Stimulated activated CD4-positive, alpha-beta T cell treated with anti-CD3 and anti-CD28 coated beads, Interleukin-2, amount 100 ng/mL, for 48 hours (primary cell): ENCODE results near the gene FBXO28.

Source experiments
- DNase-seq, 2 donors: peaks; one replicate each; pipeline ENCODE4 v3.0.0-alpha.2; 2020

The FBXO28 gene

GRCh38 chr1:224096773-224097172 is 17.1 kb upstream of the FBXO28 start:
- no peak for DNase-seq

DNA sequence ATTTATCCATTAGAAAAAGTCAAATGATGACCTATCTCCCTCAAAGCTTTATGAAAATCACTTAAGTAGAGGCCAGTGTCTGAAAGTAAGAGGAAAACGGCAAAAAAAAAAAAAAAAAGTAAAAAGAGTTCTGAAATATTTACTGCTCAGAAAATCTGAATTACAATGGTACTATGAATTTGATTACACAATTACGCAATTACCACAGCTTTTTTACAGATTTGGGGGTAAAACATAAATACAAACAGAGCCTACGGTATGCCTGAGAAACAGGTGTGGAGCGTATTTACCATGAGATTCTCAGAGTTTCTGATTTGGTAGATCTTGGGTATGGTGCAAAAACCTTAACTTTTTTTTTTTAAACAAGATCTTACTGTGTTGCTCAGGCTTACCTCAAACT is 15.9 kb upstream of the FBXO28 start:
- no peak for DNase-seq

GRCh38 chr1:224106568-224107281 is 7.2 kb upstream of the FBXO28 start:
- DNase-seq, result no peak

DNA sequence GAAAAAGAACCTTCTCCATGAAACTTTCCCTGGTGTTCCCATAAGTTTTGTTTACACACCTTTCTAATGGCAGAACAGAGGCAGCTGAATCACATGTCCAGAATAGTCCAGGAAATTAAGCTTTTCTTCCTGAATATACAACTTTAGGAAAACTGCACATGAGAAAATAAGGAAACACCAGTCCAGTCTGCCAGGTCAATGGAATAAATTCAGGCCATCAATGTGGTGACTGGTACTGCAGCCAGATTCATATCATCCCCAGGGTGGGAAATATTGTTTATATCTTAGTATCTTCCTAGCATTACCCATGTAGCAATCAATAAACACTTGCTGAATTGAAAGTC is 6.7 kb upstream of the FBXO28 start:
- DNase-seq, result no peak

- no peak for DNase-seq
Measured at GRCh38 chr1:224108991-224109390, 4.9 kb upstream of the FBXO28 start.

DNA sequence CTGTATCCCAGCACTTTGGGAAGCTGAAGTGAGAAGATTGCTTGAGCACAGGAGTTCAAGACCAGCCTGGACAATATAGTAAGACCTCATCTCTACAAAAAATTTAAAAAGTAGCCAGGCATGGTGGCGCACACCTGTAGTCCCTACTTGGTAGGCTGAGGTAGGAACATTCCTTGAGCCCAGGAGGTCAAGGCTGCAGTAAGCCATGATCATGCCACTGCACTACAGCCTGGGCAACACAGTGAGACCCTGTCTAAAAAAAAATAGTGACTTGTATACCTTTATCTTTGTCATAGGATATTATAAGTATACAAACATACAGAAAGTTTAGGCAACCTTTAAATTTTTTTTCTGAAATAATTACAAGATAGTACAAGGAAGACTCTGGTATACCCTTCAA is 3.9 kb upstream of the FBXO28 start:
- DNase-seq, result no peak

- DNase-seq, result no peak
Measured at GRCh38 chr1:224113005-224113404, 906 bp upstream of the FBXO28 start.

DNA sequence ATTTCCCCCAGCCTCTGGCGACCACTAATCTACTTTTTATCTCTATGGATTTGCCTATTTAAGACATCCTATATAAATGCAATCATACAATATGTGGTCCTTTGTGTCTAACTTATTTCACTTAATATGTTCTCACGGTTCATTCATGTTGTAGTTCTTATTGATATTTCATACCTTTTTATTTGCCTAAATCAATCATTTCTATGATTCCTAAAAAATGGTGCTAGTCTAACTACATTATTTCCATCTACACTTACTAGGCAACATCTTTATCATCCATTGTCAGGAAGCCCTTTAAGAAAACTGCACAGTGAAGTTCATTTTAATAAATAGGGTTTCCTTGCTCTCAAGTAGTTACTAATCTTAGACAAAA is 380 bp upstream of the FBXO28 start:
- no peak for DNase-seq

- DNase-seq, result no peak
Measured at GRCh38 chr1:224114787-224115175, 870 bp downstream of the FBXO28 start.

- no peak for DNase-seq
Measured at GRCh38 chr1:224116131-224116530, 2.2 kb downstream of the FBXO28 start.

GRCh38 chr1:224118688-224119087 is 4.8 kb downstream of the FBXO28 start:
- no peak for DNase-seq

DNA sequence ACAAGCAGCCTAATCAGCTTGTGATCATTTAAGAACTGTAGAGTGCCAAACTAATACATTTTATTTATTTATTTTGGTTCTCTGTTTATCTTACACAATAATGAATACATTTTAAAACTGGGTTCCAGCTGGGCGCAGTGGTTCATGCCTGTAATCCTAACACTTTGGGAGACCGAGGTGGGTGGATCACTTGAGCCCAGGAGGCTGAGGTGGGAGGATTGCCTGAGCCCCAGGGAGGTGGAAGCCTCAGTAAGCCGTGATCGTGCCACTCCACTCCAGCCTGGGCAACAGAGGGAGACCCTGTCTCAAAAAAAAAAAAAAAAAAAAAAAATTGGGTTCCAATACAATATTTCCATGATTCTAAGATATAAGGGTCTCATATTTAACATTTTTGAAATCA is 9.2 kb downstream of the FBXO28 start:
- DNase-seq, result no peak

DNA sequence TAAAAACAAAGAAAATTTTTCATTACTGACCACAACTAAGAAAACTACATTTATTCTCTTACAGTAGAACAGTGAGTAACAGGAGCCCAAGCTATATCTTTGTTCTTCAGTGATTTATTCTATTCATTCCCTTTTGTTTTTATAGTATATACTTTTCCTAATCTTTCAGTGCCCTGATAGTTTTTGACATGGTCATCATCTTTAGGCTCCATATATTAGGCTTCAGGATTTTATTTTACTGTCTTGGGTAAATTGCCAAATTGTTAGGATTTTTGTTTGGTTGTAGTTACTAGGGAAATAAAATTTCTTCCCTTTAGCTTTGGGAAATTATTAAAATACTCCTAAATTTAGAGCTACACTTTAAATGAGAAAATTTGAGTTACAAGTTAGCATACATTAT is 10.3 kb downstream of the FBXO28 start:
- no peak for DNase-seq

DNA sequence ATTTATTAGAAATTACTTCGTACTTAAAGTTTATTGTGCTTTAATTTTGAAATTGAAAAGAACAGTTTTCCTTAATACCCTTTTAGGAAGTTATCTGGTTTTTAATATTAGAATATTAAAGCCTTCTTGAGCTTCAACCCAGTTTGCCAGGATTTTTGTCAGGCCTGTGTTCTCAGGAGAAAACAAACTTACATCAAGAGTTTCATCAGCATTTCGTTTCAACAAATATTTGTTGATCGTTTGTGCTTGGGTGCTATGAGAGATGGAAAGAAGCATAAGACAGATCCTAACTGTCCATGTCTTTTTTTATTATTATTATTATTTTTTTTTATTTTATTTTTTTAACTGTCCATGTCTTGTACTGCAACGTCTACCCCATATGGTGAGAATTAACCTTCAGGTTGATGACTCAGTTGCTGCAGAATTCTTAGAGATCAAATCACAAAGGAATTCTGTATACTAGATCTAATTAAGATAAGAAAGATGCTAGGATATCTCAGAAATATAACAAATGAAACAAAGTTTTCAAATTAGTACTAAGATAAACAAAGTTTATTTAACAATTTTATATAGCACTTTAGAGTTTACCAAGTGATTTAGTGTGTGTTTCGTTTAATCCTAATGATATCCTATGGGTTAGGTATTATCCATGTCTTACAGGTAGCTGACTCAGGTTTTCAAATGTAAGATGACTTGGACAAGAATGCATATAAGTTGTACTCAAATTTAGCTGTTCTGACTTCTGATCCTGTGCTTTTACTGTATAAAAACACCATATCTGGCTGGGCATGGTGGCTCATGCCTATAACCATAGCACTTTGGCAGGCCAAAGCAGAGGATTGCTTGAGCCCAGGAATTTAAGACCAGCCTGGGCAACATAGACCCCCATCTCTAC is 14.3 kb downstream of the FBXO28 start:
- DNase-seq, result no peak

DNA sequence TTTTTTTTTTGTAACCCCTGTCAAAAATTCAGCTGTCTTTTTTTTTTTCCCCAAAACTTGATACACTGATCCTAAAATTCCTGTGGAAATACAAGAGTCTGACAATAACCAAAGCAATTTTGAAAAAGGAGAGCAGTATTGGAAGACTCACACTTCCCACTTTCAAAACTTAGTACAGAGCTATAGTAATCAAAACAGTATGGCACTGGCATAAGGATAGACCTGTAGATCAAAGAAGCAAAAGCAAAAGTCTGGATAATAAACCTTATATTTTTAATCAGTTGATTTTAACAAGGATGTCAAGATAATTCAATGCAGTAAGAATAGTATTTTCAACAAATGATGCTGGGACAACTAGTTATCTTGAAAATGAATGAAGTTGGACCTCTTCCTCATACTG is 17.3 kb downstream of the FBXO28 start:
- no peak for DNase-seq

GRCh38 chr1:224132901-224133300 is 19.0 kb downstream of the FBXO28 start:
- DNase-seq, result no peak

DNA sequence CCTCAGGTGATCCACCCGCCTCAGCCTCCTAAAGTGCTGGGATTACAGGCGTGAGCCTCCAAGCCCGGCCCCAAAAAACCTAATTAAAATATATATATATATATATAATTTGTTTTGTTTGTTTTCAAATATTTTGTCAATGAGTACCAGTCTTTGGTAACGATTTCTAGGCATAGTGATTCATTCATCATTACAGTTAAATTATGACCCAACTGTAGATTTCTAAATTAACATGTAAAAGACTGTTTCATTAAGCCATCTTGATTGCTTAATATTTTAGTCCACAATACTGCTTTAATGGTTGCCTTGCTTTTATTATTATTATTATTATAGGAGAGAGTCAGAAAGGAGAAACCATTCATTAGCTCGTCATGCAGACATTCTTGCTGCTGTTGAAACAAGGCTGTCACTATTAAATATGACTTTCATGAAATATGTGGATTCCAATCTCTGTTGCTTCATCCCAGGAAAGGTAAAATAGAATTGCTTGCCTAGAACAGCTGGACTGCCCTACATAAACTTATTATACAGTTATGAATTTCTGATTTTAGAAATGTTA is 19.9 kb downstream of the FBXO28 start:
- no peak for DNase-seq

- DNase-seq, result no peak
Measured at GRCh38 chr1:224137518-224137917, 23.6 kb downstream of the FBXO28 start.

GRCh38 chr1:224138198-224138597 is 24.3 kb downstream of the FBXO28 start:
- DNase-seq, result no peak

GRCh38 chr1:224141693-224142092 is 27.8 kb downstream of the FBXO28 start:
- no peak for DNase-seq

DNA sequence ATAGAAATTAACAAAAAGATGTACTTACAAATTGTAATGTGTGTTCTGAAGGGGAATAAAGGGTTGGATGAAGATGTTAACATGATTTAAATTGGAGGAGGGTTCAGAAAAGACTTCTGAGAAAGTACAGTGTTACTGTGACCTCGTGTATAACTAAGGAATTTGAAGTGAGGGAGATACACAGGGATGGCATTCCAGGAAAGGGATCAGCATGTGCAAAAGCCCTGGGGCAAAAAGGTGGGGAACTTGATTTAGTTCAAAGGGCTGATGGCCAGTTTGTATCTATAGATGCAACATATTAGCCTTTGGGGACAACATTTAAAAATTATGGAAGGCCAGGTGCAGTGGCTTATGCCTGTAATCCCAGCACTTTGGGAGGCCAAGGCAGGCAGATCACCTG is 35.8 kb downstream of the FBXO28 start:
- DNase-seq, result no peak

GRCh38 chr1:224151117-224151516 is 37.2 kb downstream of the FBXO28 start:
- no peak for DNase-seq

DNA sequence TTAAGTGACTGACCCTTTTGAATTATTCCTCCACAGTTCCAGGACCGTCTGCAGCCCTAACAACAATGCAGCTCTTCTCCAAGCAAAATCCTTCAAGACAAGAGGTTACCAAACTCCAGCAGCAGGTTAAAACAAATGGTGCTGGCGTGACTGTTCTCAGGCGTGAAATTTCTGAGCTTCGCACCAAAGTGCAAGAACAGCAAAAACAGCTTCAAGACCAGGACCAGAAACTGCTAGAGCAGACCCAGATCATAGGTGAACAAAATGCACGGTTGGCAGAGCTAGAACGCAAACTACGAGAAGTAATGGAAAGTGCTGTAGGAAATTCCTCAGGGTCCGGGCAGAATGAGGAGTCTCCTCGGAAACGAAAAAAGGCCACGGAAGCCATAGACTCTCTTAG is 43.4 kb downstream of the FBXO28 start:
- DNase-seq, result no peak

GRCh38 chr1:224159541-224159940 is 45.6 kb downstream of the FBXO28 start:
- no peak for DNase-seq
